ENCODE results near the gene LRRC61. TPM values are rescaled to one million over a fixed set of nuclear protein-coding genes. Genes with fewer than 3 reads are reported as not detected.
"Not testable (repeated sequence)": the region's sequence is repeated elsewhere in the genome, so short reads cannot be mapped to it uniquely, and the experiment has no call there.

LRRC61 gene, protein sequence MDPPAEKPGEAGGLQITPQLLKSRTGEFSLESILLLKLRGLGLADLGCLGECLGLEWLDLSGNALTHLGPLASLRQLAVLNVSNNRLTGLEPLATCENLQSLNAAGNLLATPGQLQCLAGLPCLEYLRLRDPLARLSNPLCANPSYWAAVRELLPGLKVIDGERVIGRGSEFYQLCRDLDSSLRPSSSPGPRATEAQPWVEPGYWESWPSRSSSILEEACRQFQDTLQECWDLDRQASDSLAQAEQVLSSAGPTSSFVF
- 1 to 10 TPM in 3 of 4 donors, under 1 TPM in 1; 0.88 to 4.4 (median 2.6) TPM for total RNA-seq
- polyA plus RNA-seq = 1 to 10 TPM; 2.0 to 3.8 (median 3.3) TPM
- long read RNA-seq, donor 1, partial matches to known transcripts = 0 of 4 reads
- long read RNA-seq, donor 1, other reads (novel, unspliced or antisense) = 0 of 4 reads
- long read RNA-seq, donor 2, partial matches to known transcripts = 0 of 4 reads
- long read RNA-seq, donor 2, other reads (novel, unspliced or antisense) = 0 of 4 reads

GRCh38 chr7:150322833-150323681, at the start of gene LRRC61, which contains the start of gene ACTR3C:
Gene LRRC61 (plus strand): TSS chr7:150323355. CDS start chr7:150336862, 13,507 bp downstream.
Gene ACTR3C (minus strand): TSS chr7:150323545. CDS start chr7:150295296, 28,249 bp downstream.
- TF ChIP-seq, protein P1, sequence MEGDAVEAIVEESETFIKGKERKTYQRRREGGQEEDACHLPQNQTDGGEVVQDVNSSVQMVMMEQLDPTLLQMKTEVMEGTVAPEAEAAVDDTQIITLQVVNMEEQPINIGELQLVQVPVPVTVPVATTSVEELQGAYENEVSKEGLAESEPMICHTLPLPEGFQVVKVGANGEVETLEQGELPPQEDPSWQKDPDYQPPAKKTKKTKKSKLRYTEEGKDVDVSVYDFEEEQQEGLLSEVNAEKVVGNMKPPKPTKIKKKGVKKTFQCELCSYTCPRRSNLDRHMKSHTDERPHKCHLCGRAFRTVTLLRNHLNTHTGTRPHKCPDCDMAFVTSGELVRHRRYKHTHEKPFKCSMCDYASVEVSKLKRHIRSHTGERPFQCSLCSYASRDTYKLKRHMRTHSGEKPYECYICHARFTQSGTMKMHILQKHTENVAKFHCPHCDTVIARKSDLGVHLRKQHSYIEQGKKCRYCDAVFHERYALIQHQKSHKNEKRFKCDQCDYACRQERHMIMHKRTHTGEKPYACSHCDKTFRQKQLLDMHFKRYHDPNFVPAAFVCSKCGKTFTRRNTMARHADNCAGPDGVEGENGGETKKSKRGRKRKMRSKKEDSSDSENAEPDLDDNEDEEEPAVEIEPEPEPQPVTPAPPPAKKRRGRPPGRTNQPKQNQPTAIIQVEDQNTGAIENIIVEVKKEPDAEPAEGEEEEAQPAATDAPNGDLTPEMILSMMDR (IDR thresholded peaks at IDR 0.05) = peak; percentile 10
- Histone ChIP-seq H3K36me3 (ENCODE audit: insufficient read depth in 1 of 2, low read depth in 1 of 2) (peaks cover 0 to 3% of the 10 kb centered on the region in 2 donors), H3K27ac (peak within 1 kb of the TSS; percentile 69), H3K4me1 (no peaks in the 10 kb centered on the region), H3K9me3 (no peaks in the 10 kb centered on the region), H3K4me3 (peak within 1 kb of the TSS; percentile 78), H3K27me3 (ENCODE audit: insufficient read depth in 3 of 3, low read length in 2 of 3) (peaks cover 0 to 5% (median 3%) of the 10 kb centered on the region in 3 donors)
- ATAC-seq (peak; percentile 74 to 78 (median 77)), DNase-seq (peak in 1 of 2 donors; percentile 59)
- intact Hi-C loops (cut with DNase I) = no loop called here
- 12 to 16% (median 13%) methylated on average over 74 to 82 of the region's 82 CpGs for WGBS, 3 donors

DNA sequence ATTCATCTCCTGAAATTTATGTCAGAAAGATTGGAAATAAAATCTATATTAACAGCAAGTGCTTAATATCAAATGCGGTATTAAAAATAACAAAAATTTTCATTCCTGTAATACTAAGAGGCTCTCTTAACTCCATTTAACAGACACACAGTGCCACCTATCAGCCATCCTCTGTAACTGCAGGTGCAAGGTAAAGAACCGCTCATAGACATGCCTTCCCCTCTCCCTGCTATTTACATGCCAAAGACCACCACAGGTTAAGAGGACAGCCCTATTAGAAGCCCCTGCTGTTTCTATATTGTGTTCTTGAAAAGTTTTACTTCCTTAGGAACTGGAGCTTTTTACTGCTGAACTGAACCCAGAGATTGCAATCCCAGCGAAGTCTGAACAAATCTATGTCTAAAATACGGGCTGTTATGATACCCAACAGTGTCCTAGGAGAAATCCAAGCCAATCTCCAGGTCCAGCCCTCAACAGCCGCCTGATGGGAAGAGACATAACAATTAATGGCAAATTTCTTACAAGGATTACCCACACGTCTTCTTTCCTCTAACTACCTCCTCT, 46.9 kb upstream of the LRRC61 start:
- H3K4me1 ChIP-seq; intact Hi-C loops (cut with DNase I); H3K9me3 ChIP-seq; H3K36me3 ChIP-seq (ENCODE audit: insufficient read depth in 1 of 2, low read depth in 1 of 2); H3K27me3 ChIP-seq (ENCODE audit: insufficient read depth in 3 of 3, low read length in 2 of 3); H3K4me3 ChIP-seq; DNase-seq; H3K27ac ChIP-seq: not testable (repeated sequence)
- 56 to 58% (median 57%) methylated on average over 6 of the region's 6 CpGs for WGBS, 3 donors
- TF ChIP-seq, protein P1 (IDR thresholded peaks at IDR 0.05) = peak; percentile 79
- peak; percentile 62 to 82 (median 76) for ATAC-seq

- H3K27ac ChIP-seq; H3K27me3 ChIP-seq (ENCODE audit: insufficient read depth in 3 of 3, low read length in 2 of 3); H3K9me3 ChIP-seq; H3K4me1 ChIP-seq; H3K4me3 ChIP-seq; intact Hi-C loops (cut with DNase I); ATAC-seq; H3K36me3 ChIP-seq (ENCODE audit: insufficient read depth in 1 of 2, low read depth in 1 of 2); DNase-seq: not testable (repeated sequence)
- WGBS, 3 donors = 83 to 92% (median 85%) methylated on average over 11 of the region's 11 CpGs
Measured at GRCh38 chr7:150278383-150278782, 44.8 kb upstream of the LRRC61 start.

DNA sequence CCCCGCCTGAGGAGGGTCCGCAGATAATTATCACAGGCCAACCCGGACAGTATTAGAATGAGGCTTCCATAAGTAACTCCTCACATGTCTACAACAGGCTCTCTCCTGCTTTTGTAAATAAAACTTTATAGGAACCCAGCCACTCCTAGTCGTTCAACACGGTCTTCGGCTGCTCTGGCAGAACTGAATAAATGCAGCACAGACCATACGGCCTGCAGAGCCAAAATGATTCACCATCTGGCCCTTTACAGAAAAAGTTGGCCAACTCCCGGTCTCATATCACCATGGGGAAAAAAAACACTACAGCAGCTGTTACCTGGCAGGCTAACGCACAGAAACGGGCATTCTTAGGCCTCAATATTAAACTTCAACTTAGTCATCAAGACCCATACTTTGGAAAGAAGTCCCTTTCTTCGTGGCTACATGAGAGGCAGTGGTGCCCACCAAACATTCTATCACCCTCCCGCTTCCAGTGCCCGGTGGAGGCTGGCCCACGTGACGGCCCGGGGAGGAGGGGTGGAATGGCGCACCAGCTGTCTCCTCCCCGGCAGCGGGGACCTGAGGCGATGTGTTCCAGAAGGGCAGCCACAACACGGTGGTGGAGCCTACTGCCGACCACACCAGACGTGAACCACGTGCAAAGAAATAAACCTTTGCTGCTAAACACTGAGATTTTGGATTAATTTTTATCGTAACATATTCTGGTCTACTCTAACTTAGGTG, 41.3 kb upstream of the LRRC61 start:
- not testable (repeated sequence) for H3K27ac ChIP-seq; H3K9me3 ChIP-seq; DNase-seq; H3K4me3 ChIP-seq; H3K27me3 ChIP-seq (ENCODE audit: insufficient read depth in 3 of 3, low read length in 2 of 3); H3K4me1 ChIP-seq; H3K36me3 ChIP-seq (ENCODE audit: insufficient read depth in 1 of 2, low read depth in 1 of 2)
- intact Hi-C loops (cut with DNase I) = loop anchor here in 1 of 2 donors (10.0 kb wide), 2 partner anchors 103 to 143 kb away; no protein-coding TSS in a partner anchor
- WGBS, 3 donors = 40 to 59% (median 44%) methylated on average over 7 to 15 of the region's 25 CpGs
- ATAC-seq = peak; percentile 91 to 96 (median 93)

- not testable (repeated sequence) for H3K9me3 ChIP-seq; H3K36me3 ChIP-seq (ENCODE audit: insufficient read depth in 1 of 2, low read depth in 1 of 2); DNase-seq; H3K27me3 ChIP-seq (ENCODE audit: insufficient read depth in 3 of 3, low read length in 2 of 3); ATAC-seq; H3K27ac ChIP-seq; H3K4me1 ChIP-seq; H3K4me3 ChIP-seq
- intact Hi-C loops (cut with DNase I) = loop anchor here in 1 of 2 donors (10.0 kb wide), 2 partner anchors 102 to 142 kb away; no protein-coding TSS in a partner anchor
- WGBS, 3 donors = 72 to 88% (median 80%) methylated on average over 2 of the region's 3 CpGs
Measured at GRCh38 chr7:150283111-150283510, 40.0 kb upstream of the LRRC61 start.

GRCh38 chr7:150283608-150284007, 39.5 kb upstream of the LRRC61 start:
- H3K9me3 ChIP-seq; DNase-seq; H3K36me3 ChIP-seq (ENCODE audit: insufficient read depth in 1 of 2, low read depth in 1 of 2); H3K4me3 ChIP-seq; H3K27me3 ChIP-seq (ENCODE audit: insufficient read depth in 3 of 3, low read length in 2 of 3); H3K27ac ChIP-seq; H3K4me1 ChIP-seq: not testable (repeated sequence)
- 79 to 91% (median 82%) methylated on average over 2 to 4 of the region's 6 CpGs for WGBS, 3 donors
- peak in 2 of 4 donors; percentile 37 to 46 for ATAC-seq
- intact Hi-C loops (cut with DNase I) = loop anchor here in 1 of 2 donors (10.0 kb wide), 2 partner anchors 101 to 141 kb away; no protein-coding TSS in a partner anchor

All from psoas muscle (tissue), 8 donors.